H1 (cell line): ENCODE measurements around the gene INPPL1. TPM values are rescaled to one million over a fixed set of nuclear protein-coding genes. Genes with fewer than 3 reads are reported as not detected.
A peak's percentile ranks its signal among the peaks of the same experiment; 100 is the strongest.

Experiments used
- CTCF ChIA-PET: fragments of 300-600 bp; sonication (Branson Sonifier 250); formaldehyde crosslinking; loops from one replicate; lab custom pipeline; 2021; ENCODE audit not compliant: partially characterized antibody; lab: Charles Lee
- POLR2A ChIA-PET: fragments of 300-600 bp; sonication (Branson Sonifier 250); formaldehyde crosslinking; loops from one replicate; lab custom pipeline; 2021; ENCODE audit warnings: inconsistent platforms; ENCODE audit not compliant: partially characterized antibody; lab: Charles Lee
- DNase-seq, 2 experiments: peaks; one replicate each; pipeline versions ENCODE4 v3.0.0 to v3.0.0-alpha.2; 2010 to 2022; ENCODE audit warnings: low spot score in 2 of 2, low read depth in 1 of 2, mixed read lengths in 1 of 2
- FAIRE-seq: peaks from 2 replicates; lab custom pipeline; 2011; peaks lifted over from hg19 to GRCh38; lab: Jason Lieb, UNC
- H2AFZ ChIP-seq: 2 replicates; pipeline ENCODE4 v1.8.1; 2012; ENCODE audit warnings: low read length, inconsistent platforms
- H2AK5ac ChIP-seq: 2 replicates; pipeline ENCODE4 v1.6.1; 2013; ENCODE audit warnings: low read depth, low read length
- H2BK120ac ChIP-seq: replicated peaks from 2 replicates; pipeline ENCODE3; 2013; ENCODE audit warnings: low read depth, low read length, inconsistent platforms
- H2BK12ac ChIP-seq: 2 replicates; pipeline ENCODE4 v1.6.1; 2013; ENCODE audit warnings: low read depth, low read length
- H2BK15ac ChIP-seq: 2 replicates; pipeline ENCODE4 v1.6.1; 2013; ENCODE audit warnings: low read length
- H2BK20ac ChIP-seq: 2 replicates; pipeline ENCODE4 v1.6.1; 2013; ENCODE audit warnings: low read length
- H2BK5ac ChIP-seq: 2 replicates; pipeline ENCODE4 v1.6.1; 2013; ENCODE audit warnings: low read depth, low read length
- H3K14ac ChIP-seq: 2 replicates; pipeline ENCODE4 v1.6.1; 2013; ENCODE audit warnings: inconsistent platforms; ENCODE audit not compliant: insufficient read length
- H3K18ac ChIP-seq: 2 replicates; pipeline ENCODE4 v1.6.1; 2013; ENCODE audit warnings: low read length; ENCODE audit errors: extremely low read depth
- H3K23ac ChIP-seq: 2 replicates; pipeline ENCODE4 v1.6.1; 2013; ENCODE audit warnings: inconsistent platforms; ENCODE audit not compliant: insufficient read length
- H3K23me2 ChIP-seq: 2 replicates; pipeline ENCODE4 v1.6.1; 2013; ENCODE audit warnings: low read depth, low read length
- H3K27ac ChIP-seq: 2 replicates; pipeline ENCODE4 v1.6.1; 2011; ENCODE audit warnings: low read depth, low read length, inconsistent platforms
- H3K27me3 ChIP-seq, 4 experiments: replicated peaks in 1 of 4; 1 replicate in 1 of 4; 2 replicates in 3 of 4; pipeline versions ENCODE4 v1.6.1 to v1.8.1; 2011 to 2013; ENCODE audit warnings: low read length in 3 of 4, mild to moderate bottlenecking in 3 of 4, inconsistent platforms in 2 of 4, mixed read lengths in 2 of 4, moderate library complexity in 1 of 4; ENCODE audit not compliant: control insufficient read depth in 3 of 4, insufficient read depth in 3 of 4; ENCODE audit errors: extremely low read depth in 1 of 4
- H3K36me3 ChIP-seq, 4 experiments: 2 replicates each; pipeline versions ENCODE4 v1.6.1 to v1.8.1; 2011 to 2013; ENCODE audit warnings: mild to moderate bottlenecking in 4 of 4, low read length in 3 of 4, moderate library complexity in 2 of 4, control low read depth in 1 of 4, inconsistent platforms in 1 of 4; ENCODE audit not compliant: insufficient read depth in 4 of 4, control insufficient read depth in 2 of 4
- H3K4ac ChIP-seq: replicated peaks from 2 replicates; pipeline ENCODE3; 2013; ENCODE audit warnings: low read length, low read depth, mixed read lengths, inconsistent platforms; ENCODE audit not compliant: insufficient read length
- H3K4me1 ChIP-seq, 4 experiments: replicated peaks in 1 of 4; 1 replicate in 1 of 4; 2 replicates in 3 of 4; pipeline versions ENCODE4 v1.6.1 to v1.8.1; 2011 to 2013; ENCODE audit warnings: low read length in 3 of 4, inconsistent platforms in 2 of 4, mixed read lengths in 1 of 4; ENCODE audit not compliant: insufficient read depth in 4 of 4, control insufficient read depth in 3 of 4
- H3K4me2 ChIP-seq, 2 experiments: 2 replicates each; pipeline versions ENCODE4 v1.6.1 to v1.8.1; 2011 to 2013; ENCODE audit warnings: low read depth in 2 of 2, low read length in 2 of 2, control low read depth in 1 of 2, inconsistent platforms in 1 of 2, mild to moderate bottlenecking in 1 of 2; ENCODE audit not compliant: insufficient read depth in 1 of 2
- H3K4me3 ChIP-seq, 4 experiments: fragments of 200-600, 300-600 bp in 1 of 4; sonication (generic), shearing (Covaris generic), sonication (Bioruptor Twin) in 1 of 4; 2 replicates each; pipeline versions ENCODE4 v1.5.1 to v1.8.1; 2011 to 2016; ENCODE audit warnings: low read length in 4 of 4, low read depth in 3 of 4, control low read depth in 2 of 4, inconsistent platforms in 2 of 4, mild to moderate bottlenecking in 2 of 4, mixed read lengths in 1 of 4, moderate library complexity in 1 of 4; ENCODE audit not compliant: insufficient read depth in 2 of 4; ENCODE audit errors: extremely low read depth in 1 of 4
- H3K56ac ChIP-seq: replicated peaks from 2 replicates; pipeline ENCODE3; 2013; ENCODE audit warnings: low read depth, mild to moderate bottlenecking, mixed read lengths, low read length, inconsistent platforms; ENCODE audit not compliant: insufficient read length
- H3K79me1 ChIP-seq: 2 replicates; pipeline ENCODE4 v1.6.1; 2013; ENCODE audit warnings: low read depth, low read length, control low read depth
- H3K79me2 ChIP-seq, 2 experiments: 2 replicates each; pipeline versions ENCODE4 v1.6.1 to v1.8.1; 2012 to 2013; ENCODE audit warnings: low read length in 2 of 2, mild to moderate bottlenecking in 2 of 2, inconsistent platforms in 1 of 2; ENCODE audit not compliant: insufficient read depth in 2 of 2, control insufficient read depth in 1 of 2
- H3K9ac ChIP-seq, 4 experiments: replicated peaks in 1 of 4; 1 replicate in 1 of 4; 2 replicates in 3 of 4; pipeline versions ENCODE4 v1.6.1 to v1.8.1; 2011 to 2013; ENCODE audit warnings: low read depth in 3 of 4, low read length in 3 of 4, control low read depth in 2 of 4, mild to moderate bottlenecking in 2 of 4, moderate library complexity in 2 of 4, inconsistent platforms in 1 of 4; ENCODE audit errors: extremely low read depth in 1 of 4
- H3K9me3 ChIP-seq, 2 experiments: 2 replicates each; pipeline versions ENCODE4 v1.6.1 to v1.8.1; 2012 to 2013; ENCODE audit warnings: mild to moderate bottlenecking in 2 of 2, moderate library complexity in 2 of 2, control low read depth in 1 of 2, inconsistent platforms in 1 of 2, low read depth in 1 of 2, low read length in 1 of 2, mixed read lengths in 1 of 2; ENCODE audit not compliant: insufficient read depth in 2 of 2
- H4K20me1 ChIP-seq, 2 experiments: replicated peaks in 1 of 2; 2 replicates each; pipeline versions ENCODE3 to v1.8.1; 2011 to 2013; ENCODE audit warnings: inconsistent platforms in 2 of 2, low read length in 2 of 2, mild to moderate bottlenecking in 1 of 2; ENCODE audit not compliant: insufficient read depth in 2 of 2, control insufficient read depth in 1 of 2
- H4K5ac ChIP-seq: 2 replicates; pipeline ENCODE4 v1.6.1; 2013; ENCODE audit warnings: low read length, low read depth, mixed read lengths, inconsistent platforms; ENCODE audit not compliant: insufficient read length
- H4K8ac ChIP-seq: 2 replicates; pipeline ENCODE4 v1.8.0; 2013; ENCODE audit warnings: mild to moderate bottlenecking, moderate library complexity, low read length, inconsistent platforms; ENCODE audit not compliant: insufficient read depth; ENCODE audit errors: extremely low read depth
- H4K91ac ChIP-seq: replicated peaks from 2 replicates; pipeline ENCODE3; 2013; ENCODE audit warnings: low read length, mixed read lengths, inconsistent platforms; ENCODE audit not compliant: insufficient read length
- CBX5 ChIP-seq: fragments of 300-800, 300-1000 bp; sonication (generic); IDR thresholded peaks from 2 replicates; pipeline ENCODE4 v1.7.1; 2016; ENCODE audit warnings: antibody characterized with exemption, low read length, low read depth
- FOSL1 ChIP-seq: IDR thresholded peaks from 2 replicates; pipeline ENCODE4 v1.6.1; 2011; ENCODE audit warnings: mild to moderate bottlenecking, low read depth, low read length, moderate library complexity; ENCODE audit not compliant: insufficient read depth
- GTF2F1 ChIP-seq: IDR thresholded peaks from 2 replicates; pipeline ENCODE4 v1.6.1; 2012; ENCODE audit warnings: low read depth, low read length, improper control_type of control experiment, borderline replicate concordance
- RXRA ChIP-seq: IDR thresholded peaks from 2 replicates; pipeline ENCODE4 v1.6.1; 2011; ENCODE audit warnings: low read depth, mild to moderate bottlenecking, low read length, moderate library complexity; ENCODE audit not compliant: insufficient read depth
- SP2 ChIP-seq: IDR thresholded peaks from 2 replicates; pipeline ENCODE4 v1.6.1; 2012; ENCODE audit warnings: mild to moderate bottlenecking, low read length, inconsistent platforms
- SUZ12 ChIP-seq: fragments of 200-600 bp; sonication (generic); IDR thresholded peaks from 2 replicates; pipeline ENCODE4 v1.6.1; 2012; ENCODE audit warnings: mild to moderate bottlenecking, inconsistent platforms, low read length, moderate library complexity, mixed read lengths
- WGBS, 2 experiments: shearing (Covaris generic) in 1 of 2; methylation state at CpG; one replicate each; pipeline versions ENCODE4 v1.1.6 to v1.1.7; 2013 to 2015; ENCODE audit warnings: low lambda C conversion rate in 2 of 2, mixed read lengths in 2 of 2, inconsistent platforms in 1 of 2, low coverage in 1 of 2, missing lambda C conversion rate in 1 of 2; ENCODE audit not compliant: insufficient replicate concordance in 2 of 2, insufficient coverage in 1 of 2, insufficient read length in 1 of 2; ENCODE audit errors: extremely low coverage in 1 of 2, missing lambda C conversion rate in 1 of 2; 5-methylcytosine and 5-hydroxymethylcytosine counted together
- polyA plus RNA-seq, 7 experiments: library from polyadenylated mRNA; depleted of rRNA in 3 of 7; stranded (reverse) in 5 of 7; unstranded in 2 of 7; fragments of >200 nt in 5 of 7; fragments of 200-250 nt in 2 of 7; gene quantifications; 1 replicate in 5 of 7; 2 replicates in 1 of 7; 4 replicates in 1 of 7; pipeline versions ENCODE4 v1.2.1 to v1.2.3, GENCODE V29; 2011 to 2013; ENCODE audit warnings: missing spikeins in 2 of 7, mixed read lengths in 2 of 7
- total RNA-seq: library from RNA; stranded (reverse); fragmentation: NEBNext Ultra II Directional; extraction: Animal tissue kit (Norgen Biotek cat#: 25700); gene quantifications from 2 replicates; pipeline ENCODE4 v1.2.1, GENCODE V29; 2021

Gene INPPL1
- total and polyA plus RNA-seq, 2 of the 8 experiments (the other 6 are each of a cell fraction or from before 2014, with no cell fraction given), result 54.5 to 79.5 TPM

DNA sequence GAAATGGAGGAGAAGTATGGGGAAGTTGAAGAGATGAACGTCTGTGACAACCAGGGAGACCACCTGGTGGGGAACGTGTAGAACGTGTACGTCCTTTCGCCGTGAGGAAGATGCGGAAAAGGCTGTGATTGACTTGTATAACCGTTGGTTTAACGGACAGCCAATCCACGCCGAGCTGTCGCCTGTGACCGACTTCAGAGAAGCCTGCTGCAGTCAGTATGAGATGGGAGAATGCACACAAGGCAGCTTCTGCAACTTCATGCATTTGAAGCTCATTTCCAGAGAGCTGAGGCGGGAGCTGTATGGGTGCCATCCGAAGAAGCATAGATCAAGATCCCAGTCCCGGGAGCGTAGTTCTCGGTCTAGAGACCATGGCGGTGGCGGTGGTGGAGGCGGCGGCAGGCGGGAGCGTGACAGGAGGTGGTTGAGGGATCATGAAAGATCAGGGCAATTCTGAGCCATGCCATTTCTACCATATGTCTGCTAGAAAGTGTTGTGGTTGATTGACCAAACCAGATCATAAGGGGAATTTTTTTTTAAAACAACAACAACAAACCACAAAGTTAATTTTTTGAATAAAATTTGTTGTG is 56.3 kb downstream of the INPPL1 start:
- CTCF ChIA-PET, result interaction anchor here (0.7 to 1.9 kb wide), 3 partner anchors 9 to 191 kb away, joined by 3 to 5 read pairs (median 3); no protein-coding TSS in a partner anchor
- no peak for TF ChIP-seq FOSL1
- no peak for TF ChIP-seq SUZ12
- no peak for TF ChIP-seq GTF2F1
- TF ChIP-seq SP2, result no peak
- TF ChIP-seq CBX5, result no peak
- no peak for TF ChIP-seq RXRA

More for the DNA sequence above, 56.3 kb downstream of the INPPL1 start:
- Histone ChIP-seq H3K9me3 (no peaks in the 10 kb centered on the region), H4K20me1 (no peaks in the 10 kb centered on the region), H3K4ac (no peak overlapping the region), H3K79me2 (no peaks in the 10 kb centered on the region), H4K91ac (no peak overlapping the region), H3K56ac (no peak overlapping the region), H4K5ac (no peak overlapping the region), H2BK120ac (no peak overlapping the region), H3K23ac (no peak overlapping the region), H3K4me1 (no peaks in the 10 kb centered on the region), H3K18ac (no peak overlapping the region), H4K8ac (peak overlapping the region; percentile 25; the same call in 1 of the 2 replicates), H2BK15ac (no peak overlapping the region), H3K27me3 (no peaks in the 10 kb centered on the region), H2BK5ac (no peak overlapping the region), H3K14ac (no peak overlapping the region), H2AK5ac (no peak overlapping the region), H3K23me2 (no peaks in the 10 kb centered on the region), H3K4me2 (no peak overlapping the region), H3K27ac (no peak overlapping the region), H3K36me3 (no peaks in the 10 kb centered on the region), H2BK12ac (no peak overlapping the region), H3K9ac (no peak overlapping the region), H2AFZ (no peak overlapping the region), H3K4me3 (no peak overlapping the region), H2BK20ac (no peak overlapping the region), H3K79me1 (no peaks in the 10 kb centered on the region)
- FAIRE-seq (no peak), DNase-seq (no peak)
- WGBS, 2 experiments, result 89% methylated on average over 24 of the region's 24 CpGs; no CpG with 5 or more reads in 1 of the 2 experiments
- POLR2A ChIA-PET, result no interaction called here
